SK-N-SH (cell line): ENCODE measurements around the gene P2RX2.

ENCODE experiments used
- CHD2 ChIP-seq: fragments of 150-350 bp; IDR thresholded peaks from 2 replicates; pipeline ENCODE4 v1.6.1; 2018; ENCODE audit warnings: low read length; ENCODE audit not compliant: partially characterized antibody
- FOXM1 ChIP-seq: IDR thresholded peaks from 2 replicates; pipeline ENCODE4 v1.4.0; 2012; ENCODE audit warnings: low read depth, mild to moderate bottlenecking
- NFIC ChIP-seq: IDR thresholded peaks from 2 replicates; pipeline ENCODE4 v1.4.0; 2012; ENCODE audit warnings: borderline replicate concordance
- POLR2AphosphoS5 ChIP-seq: IDR thresholded peaks from 2 replicates; pipeline ENCODE4 v1.6.1; 2012; ENCODE audit warnings: low read depth, low read length
- YY1 ChIP-seq: IDR thresholded peaks from 2 replicates; pipeline ENCODE4 v1.4.0; 2012; ENCODE audit warnings: low read depth, mild to moderate bottlenecking
- TF ChIP-seq, protein P1 (sequence below): IDR thresholded peaks from 2 replicates; pipeline ENCODE4 v1.4.0; 2012; ENCODE audit warnings: low read depth, borderline replicate concordance
- TF ChIP-seq, protein P2 (sequence below): fragments of 200-600 bp; sonication (generic); IDR thresholded peaks from 2 replicates; pipeline ENCODE4 v1.6.1; 2017; ENCODE audit warnings: antibody characterized with exemption, mild to moderate bottlenecking, moderate library complexity
- TF ChIP-seq, protein P3 (sequence below): IDR thresholded peaks from 2 replicates; pipeline ENCODE4 v1.4.0; 2012; ENCODE audit warnings: low read depth

DNA sequence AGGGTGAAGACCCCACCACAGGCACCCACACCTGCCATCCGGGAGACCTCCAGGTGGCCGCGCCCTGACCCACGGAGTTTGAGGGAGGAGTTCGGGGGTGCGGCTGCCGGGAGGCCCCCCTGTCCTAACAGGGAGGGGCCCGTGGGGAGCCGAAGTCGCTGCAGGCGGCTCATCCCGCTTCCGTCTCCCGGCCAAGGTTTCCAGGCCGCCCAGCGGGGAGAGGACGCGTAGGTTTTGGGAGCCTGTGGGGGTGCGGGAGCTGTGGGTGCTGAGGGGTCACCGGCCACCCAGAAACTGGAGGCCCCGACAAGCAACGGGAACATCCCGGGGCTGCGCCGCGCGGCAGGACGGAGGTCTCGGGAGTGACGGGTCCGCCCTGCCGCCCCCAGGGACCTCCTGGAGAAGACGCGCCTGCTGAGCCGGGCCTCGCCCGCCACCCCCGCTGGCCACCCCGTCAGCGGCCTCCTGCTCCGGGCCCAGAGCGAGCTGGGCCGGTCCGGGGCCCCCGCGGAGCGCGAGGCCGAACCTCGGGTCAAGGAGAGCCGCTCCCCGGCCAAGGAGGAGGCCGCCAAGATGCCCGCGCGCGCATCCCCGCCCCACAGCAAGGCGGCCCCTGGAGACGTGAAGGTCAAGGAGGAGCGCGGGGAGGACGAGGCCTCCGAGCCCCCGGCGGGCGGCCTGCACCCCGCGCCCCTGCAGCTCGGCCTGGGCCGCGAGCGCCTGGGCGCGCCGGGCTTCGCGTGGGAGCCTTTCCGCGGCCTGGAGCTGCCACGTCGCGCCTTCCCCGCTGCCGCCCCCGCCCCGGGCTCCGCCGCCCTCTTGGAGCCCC is 35.8 kb upstream of the P2RX2 start:
- TF ChIP-seq, protein P1, sequence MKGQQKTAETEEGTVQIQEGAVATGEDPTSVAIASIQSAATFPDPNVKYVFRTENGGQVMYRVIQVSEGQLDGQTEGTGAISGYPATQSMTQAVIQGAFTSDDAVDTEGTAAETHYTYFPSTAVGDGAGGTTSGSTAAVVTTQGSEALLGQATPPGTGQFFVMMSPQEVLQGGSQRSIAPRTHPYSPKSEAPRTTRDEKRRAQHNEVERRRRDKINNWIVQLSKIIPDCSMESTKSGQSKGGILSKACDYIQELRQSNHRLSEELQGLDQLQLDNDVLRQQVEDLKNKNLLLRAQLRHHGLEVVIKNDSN, result no peak
- TF ChIP-seq NFIC (no peak), CHD2 (no peak), YY1 (no peak), POLR2AphosphoS5 (no peak), FOXM1 (no peak)
- TF ChIP-seq, protein P2, sequence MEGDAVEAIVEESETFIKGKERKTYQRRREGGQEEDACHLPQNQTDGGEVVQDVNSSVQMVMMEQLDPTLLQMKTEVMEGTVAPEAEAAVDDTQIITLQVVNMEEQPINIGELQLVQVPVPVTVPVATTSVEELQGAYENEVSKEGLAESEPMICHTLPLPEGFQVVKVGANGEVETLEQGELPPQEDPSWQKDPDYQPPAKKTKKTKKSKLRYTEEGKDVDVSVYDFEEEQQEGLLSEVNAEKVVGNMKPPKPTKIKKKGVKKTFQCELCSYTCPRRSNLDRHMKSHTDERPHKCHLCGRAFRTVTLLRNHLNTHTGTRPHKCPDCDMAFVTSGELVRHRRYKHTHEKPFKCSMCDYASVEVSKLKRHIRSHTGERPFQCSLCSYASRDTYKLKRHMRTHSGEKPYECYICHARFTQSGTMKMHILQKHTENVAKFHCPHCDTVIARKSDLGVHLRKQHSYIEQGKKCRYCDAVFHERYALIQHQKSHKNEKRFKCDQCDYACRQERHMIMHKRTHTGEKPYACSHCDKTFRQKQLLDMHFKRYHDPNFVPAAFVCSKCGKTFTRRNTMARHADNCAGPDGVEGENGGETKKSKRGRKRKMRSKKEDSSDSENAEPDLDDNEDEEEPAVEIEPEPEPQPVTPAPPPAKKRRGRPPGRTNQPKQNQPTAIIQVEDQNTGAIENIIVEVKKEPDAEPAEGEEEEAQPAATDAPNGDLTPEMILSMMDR, result no peak
- TF ChIP-seq, protein P3, sequence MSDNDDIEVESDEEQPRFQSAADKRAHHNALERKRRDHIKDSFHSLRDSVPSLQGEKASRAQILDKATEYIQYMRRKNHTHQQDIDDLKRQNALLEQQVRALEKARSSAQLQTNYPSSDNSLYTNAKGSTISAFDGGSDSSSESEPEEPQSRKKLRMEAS, result no peak
